ENCODE measurements around the gene CSNK1D. TPM values are rescaled to one million over a fixed set of nuclear protein-coding genes. Genes with fewer than 3 reads are reported as not detected.

Gene CSNK1D
- total and polyA plus RNA-seq, 2 experiments from 2014 or later, result 55.3 to 66.4 TPM

DNA sequence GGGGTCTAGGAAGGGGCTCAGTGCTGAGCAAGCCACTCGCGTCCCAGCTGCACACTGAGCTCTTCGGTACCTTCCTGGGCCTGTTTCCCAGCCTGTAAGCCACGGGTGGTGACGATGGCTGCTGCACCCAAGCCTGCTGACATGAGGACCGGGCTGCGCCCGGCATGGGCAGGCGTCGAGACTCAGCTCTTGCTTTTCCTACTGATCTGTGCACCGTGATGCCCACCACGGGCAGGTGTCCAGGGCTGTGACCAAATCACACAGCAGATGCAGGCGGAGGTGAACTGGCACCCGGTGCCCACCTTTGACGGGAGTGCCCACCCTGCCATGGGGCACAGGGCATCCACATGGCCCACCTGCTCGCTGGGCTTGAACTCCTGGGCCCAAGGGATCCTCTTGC is 78.7 kb downstream of the CSNK1D start:
- Histone ChIP-seq H3K4me3 (no peak overlapping the region), H3K27ac (ENCODE audit: low read depth) (no peak overlapping the region), H3K79me2 (replicated peaks; ENCODE audit: insufficient read depth) (no peaks in the 10 kb centered on the region), H3K27me3 (ENCODE audit: insufficient read depth) (no peaks in the 10 kb centered on the region), H3K4me1 (ENCODE audit: insufficient read depth) (no peaks in the 10 kb centered on the region), H3K9me2 (ENCODE audit: insufficient read depth) (no peaks in the 10 kb centered on the region), H3F3A (replicated peaks; ENCODE audit: low read depth) (no peaks in the 10 kb centered on the region), H3K36me3 (ENCODE audit: insufficient read depth) (no peaks in the 10 kb centered on the region), H4K20me1 (replicated peaks; ENCODE audit: insufficient read depth) (peaks cover 2% of the 10 kb centered on the region; the same call in 1 of the 2 replicates), H3K4me2 (no peak overlapping the region), H2AFZ (no peak overlapping the region)
- no peak for DNase-seq (ENCODE audit: low spot score)
- ATAC-seq, result no peak
- TF ChIP-seq POLR2AphosphoS5 (IDR thresholded peaks at IDR 0.05; ENCODE audit: low read depth) (no peak), CTCF (conservative IDR thresholded peaks at IDR 0.05; ENCODE audit: low read depth in 2 of 2) (no peak), NANOG (IDR thresholded peaks at IDR 0.05; ENCODE audit: borderline replicate concordance) (no peak), JUNB (IDR thresholded peaks at IDR 0.05; ENCODE audit: unreplicated experiment) (no peak), ZNF331 (CRISPR knock-in tag; IDR thresholded peaks at IDR 0.05; ENCODE audit: low read depth) (no peak), ZNF462 (CRISPR knock-in tag; IDR thresholded peaks at IDR 0.05) (no peak), EZH2phosphoT487 (IDR thresholded peaks at IDR 0.05; ENCODE audit: unreplicated experiment) (no peak), CREB1 (CRISPR knock-in tag; IDR thresholded peaks at IDR 0.05; ENCODE audit: low read depth) (no peak), EZH2 (IDR thresholded peaks at IDR 0.05; ENCODE audit: low read depth, unreplicated experiment) (no peak), STAT1 (IDR thresholded peaks at IDR 0.05; ENCODE audit: unreplicated experiment) (no peak), ZNF114 (CRISPR knock-in tag; IDR thresholded peaks at IDR 0.05) (no peak)
- TF ChIP-seq, protein P1, sequence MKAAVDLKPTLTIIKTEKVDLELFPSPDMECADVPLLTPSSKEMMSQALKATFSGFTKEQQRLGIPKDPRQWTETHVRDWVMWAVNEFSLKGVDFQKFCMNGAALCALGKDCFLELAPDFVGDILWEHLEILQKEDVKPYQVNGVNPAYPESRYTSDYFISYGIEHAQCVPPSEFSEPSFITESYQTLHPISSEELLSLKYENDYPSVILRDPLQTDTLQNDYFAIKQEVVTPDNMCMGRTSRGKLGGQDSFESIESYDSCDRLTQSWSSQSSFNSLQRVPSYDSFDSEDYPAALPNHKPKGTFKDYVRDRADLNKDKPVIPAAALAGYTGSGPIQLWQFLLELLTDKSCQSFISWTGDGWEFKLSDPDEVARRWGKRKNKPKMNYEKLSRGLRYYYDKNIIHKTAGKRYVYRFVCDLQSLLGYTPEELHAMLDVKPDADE (IDR thresholded peaks at IDR 0.05), result no peak
- TF ChIP-seq, protein P2, sequence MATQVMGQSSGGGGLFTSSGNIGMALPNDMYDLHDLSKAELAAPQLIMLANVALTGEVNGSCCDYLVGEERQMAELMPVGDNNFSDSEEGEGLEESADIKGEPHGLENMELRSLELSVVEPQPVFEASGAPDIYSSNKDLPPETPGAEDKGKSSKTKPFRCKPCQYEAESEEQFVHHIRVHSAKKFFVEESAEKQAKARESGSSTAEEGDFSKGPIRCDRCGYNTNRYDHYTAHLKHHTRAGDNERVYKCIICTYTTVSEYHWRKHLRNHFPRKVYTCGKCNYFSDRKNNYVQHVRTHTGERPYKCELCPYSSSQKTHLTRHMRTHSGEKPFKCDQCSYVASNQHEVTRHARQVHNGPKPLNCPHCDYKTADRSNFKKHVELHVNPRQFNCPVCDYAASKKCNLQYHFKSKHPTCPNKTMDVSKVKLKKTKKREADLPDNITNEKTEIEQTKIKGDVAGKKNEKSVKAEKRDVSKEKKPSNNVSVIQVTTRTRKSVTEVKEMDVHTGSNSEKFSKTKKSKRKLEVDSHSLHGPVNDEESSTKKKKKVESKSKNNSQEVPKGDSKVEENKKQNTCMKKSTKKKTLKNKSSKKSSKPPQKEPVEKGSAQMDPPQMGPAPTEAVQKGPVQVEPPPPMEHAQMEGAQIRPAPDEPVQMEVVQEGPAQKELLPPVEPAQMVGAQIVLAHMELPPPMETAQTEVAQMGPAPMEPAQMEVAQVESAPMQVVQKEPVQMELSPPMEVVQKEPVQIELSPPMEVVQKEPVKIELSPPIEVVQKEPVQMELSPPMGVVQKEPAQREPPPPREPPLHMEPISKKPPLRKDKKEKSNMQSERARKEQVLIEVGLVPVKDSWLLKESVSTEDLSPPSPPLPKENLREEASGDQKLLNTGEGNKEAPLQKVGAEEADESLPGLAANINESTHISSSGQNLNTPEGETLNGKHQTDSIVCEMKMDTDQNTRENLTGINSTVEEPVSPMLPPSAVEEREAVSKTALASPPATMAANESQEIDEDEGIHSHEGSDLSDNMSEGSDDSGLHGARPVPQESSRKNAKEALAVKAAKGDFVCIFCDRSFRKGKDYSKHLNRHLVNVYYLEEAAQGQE (IDR thresholded peaks at IDR 0.05; ENCODE audit: unreplicated experiment), result no peak
- Mint-ChIP-seq H3K4me3 (no peak overlapping the region), H3K27ac (no peak overlapping the region), H3K9me3 (no peaks in the 10 kb centered on the region; the same call in 2 of the 3 replicates), H3K27me3 (ENCODE audit: insufficient read depth, low read depth, poor library complexity) (peaks cover 1% of the 10 kb centered on the region), H3K36me3 (ENCODE audit: low read depth) (peaks cover 12% of the 10 kb centered on the region; the same call in 2 of the 3 replicates), H3K4me1 (no peaks in the 10 kb centered on the region)
